HEK293 (cell line): ENCODE measurements around the gene ACVR1C.

Experiments used
- CTCF ChIA-PET: fragments of 350-600 bp; formaldehyde crosslinking; extraction: SDS; loops from one replicate; lab custom pipeline; 2021; ENCODE audit warnings: antibody characterized with exemption; lab: Yijun Ruan, JAX
- POLR2A ChIA-PET: fragments of 300-600 bp; formaldehyde crosslinking; extraction: SDS; loops from one replicate; lab custom pipeline; 2020; ENCODE audit warnings: antibody characterized with exemption, inconsistent platforms; lab: Yijun Ruan, JAX
- H3K27ac ChIP-seq: fragments of 200-500 bp; sonication (Bioruptor generic); 2 replicates; pipeline ENCODE4 v1.5.1; 2014; ENCODE audit warnings: low read depth, low read length, control low read depth, inconsistent platforms; ENCODE audit errors: extremely low read depth
- H3K36me3 ChIP-seq, 2 experiments: fragments of 200-500 bp in 1 of 2; sonication (Bioruptor generic) in 1 of 2; 1 replicate in 1 of 2; 2 replicates in 1 of 2; pipeline ENCODE4 v1.5.1; 2014 to 2017; ENCODE audit warnings: inconsistent platforms in 2 of 2, low read length in 2 of 2; ENCODE audit not compliant: control insufficient read depth in 2 of 2, insufficient read depth in 1 of 2
- H3K4me1 ChIP-seq: fragments of 200-500 bp; sonication (Bioruptor generic); 2 replicates; pipeline ENCODE4 v1.5.1; 2014; ENCODE audit warnings: mild to moderate bottlenecking, low read length, inconsistent platforms; ENCODE audit not compliant: control insufficient read depth, insufficient read depth
- H3K4me3 ChIP-seq: 2 replicates; pipeline ENCODE4 v1.5.1; 2011; ENCODE audit warnings: low read depth, mild to moderate bottlenecking, control low read depth, low read length, moderate library complexity
- H3K9me3 ChIP-seq: fragments of 200-500 bp; sonication (Bioruptor generic); 2 replicates; pipeline ENCODE4 v1.5.1; 2014; ENCODE audit warnings: low read depth, low read length, inconsistent platforms; ENCODE audit not compliant: control insufficient read depth, insufficient read depth
- BCL11B ChIP-seq: fragments of 450-650 bp; formaldehyde crosslinking; IDR thresholded peaks from 2 replicates; pipeline ENCODE4 v1.5.1; 2016; ENCODE audit warnings: low read depth, missing biosample characterization, missing genetic modification characterization
- HOXC10 ChIP-seq: sonication (generic); formaldehyde crosslinking; IDR thresholded peaks from 2 replicates; pipeline ENCODE4 v1.8.1; 2023; ENCODE audit warnings: mild to moderate bottlenecking, missing genetic modification reagents
- HOXD13 ChIP-seq: sonication (generic); formaldehyde crosslinking; IDR thresholded peaks from 2 replicates; pipeline ENCODE4 v1.8.0; 2022; ENCODE audit warnings: missing genetic modification reagents, borderline replicate concordance
- KLF7 ChIP-seq: fragments of 450-650 bp; formaldehyde crosslinking; IDR thresholded peaks from 2 replicates; pipeline ENCODE4 v1.5.1; 2016; ENCODE audit warnings: missing biosample characterization, missing genetic modification characterization, borderline replicate concordance
- OVOL3 ChIP-seq: fragments of 450-650 bp; formaldehyde crosslinking; IDR thresholded peaks from 2 replicates; pipeline ENCODE4 v1.5.1; 2016; ENCODE audit warnings: missing biosample characterization, missing genetic modification characterization
- PATZ1 ChIP-seq: fragments of 450-650 bp; formaldehyde crosslinking; IDR thresholded peaks from 2 replicates; pipeline ENCODE4 v1.5.1; 2016; ENCODE audit warnings: missing biosample characterization, missing genetic modification characterization
- PRDM10 ChIP-seq: fragments of 450-650 bp; formaldehyde crosslinking; IDR thresholded peaks from 2 replicates; pipeline ENCODE4 v1.5.1; 2016; ENCODE audit warnings: missing biosample characterization, missing genetic modification characterization
- SP7 ChIP-seq: fragments of 450-650 bp; formaldehyde crosslinking; IDR thresholded peaks from 2 replicates; pipeline ENCODE4 v1.5.1; 2016; ENCODE audit warnings: missing biosample characterization, missing genetic modification characterization
- ZBTB1 ChIP-seq: fragments of 450-650 bp; formaldehyde crosslinking; IDR thresholded peaks from 2 replicates; pipeline ENCODE4 v1.5.1; 2016; ENCODE audit warnings: missing biosample characterization, missing genetic modification characterization
- ZBTB10 ChIP-seq: fragments of 450-650 bp; formaldehyde crosslinking; IDR thresholded peaks from 2 replicates; pipeline ENCODE4 v1.5.1; 2016; ENCODE audit warnings: missing biosample characterization, missing genetic modification characterization
- ZBTB48 ChIP-seq: fragments of 450-650 bp; formaldehyde crosslinking; IDR thresholded peaks from 2 replicates; pipeline ENCODE4 v1.5.1; 2016; ENCODE audit warnings: missing biosample characterization, missing genetic modification characterization
- ZFP3 ChIP-seq: fragments of 450-650 bp; formaldehyde crosslinking; IDR thresholded peaks from 2 replicates; pipeline ENCODE4 v1.5.1; 2016; ENCODE audit warnings: low read depth, missing biosample characterization, missing genetic modification characterization
- ZNF324 ChIP-seq: fragments of 450-650 bp; formaldehyde crosslinking; IDR thresholded peaks from 2 replicates; pipeline ENCODE4 v1.5.1; 2016; ENCODE audit warnings: missing biosample characterization, missing genetic modification characterization
- ZNF48 ChIP-seq: fragments of 450-650 bp; formaldehyde crosslinking; IDR thresholded peaks from 2 replicates; pipeline ENCODE4 v1.5.1; 2016; ENCODE audit warnings: missing biosample characterization, missing genetic modification characterization
- ZNF488 ChIP-seq: fragments of 450-650 bp; formaldehyde crosslinking; IDR thresholded peaks from 2 replicates; pipeline ENCODE4 v1.5.1; 2016; ENCODE audit warnings: missing biosample characterization, missing genetic modification characterization
- ZNF510 ChIP-seq: fragments of 450-650 bp; formaldehyde crosslinking; IDR thresholded peaks from 2 replicates; pipeline ENCODE4 v1.5.1; 2018; ENCODE audit warnings: mild to moderate bottlenecking, missing genetic modification characterization, missing biosample characterization; ENCODE audit not compliant: insufficient replicate concordance
- ZNF530 ChIP-seq: fragments of 450-650 bp; formaldehyde crosslinking; IDR thresholded peaks from 2 replicates; pipeline ENCODE4 v1.5.1; 2016; ENCODE audit warnings: low read depth, missing biosample characterization, missing genetic modification characterization
- ZNF549 ChIP-seq: fragments of 450-650 bp; IDR thresholded peaks from 2 replicates; pipeline ENCODE4 v1.5.1; 2018; ENCODE audit warnings: missing biosample characterization, missing genetic modification characterization, mild to moderate bottlenecking, inconsistent platforms, moderate library complexity
- ZNF561 ChIP-seq: fragments of 450-650 bp; IDR thresholded peaks from 2 replicates; pipeline ENCODE4 v1.5.1; 2018; ENCODE audit warnings: missing biosample characterization, missing genetic modification characterization, borderline replicate concordance
- ZNF596 ChIP-seq: fragments of 450-650 bp; IDR thresholded peaks from 2 replicates; pipeline ENCODE4 v1.5.0; 2018; ENCODE audit warnings: missing biosample characterization, mild to moderate bottlenecking, missing genetic modification characterization, moderate library complexity
- ZNF670 ChIP-seq: fragments of 450-650 bp; formaldehyde crosslinking; IDR thresholded peaks from 2 replicates; pipeline ENCODE4 v1.5.1; 2016; ENCODE audit warnings: missing biosample characterization, missing genetic modification characterization, low read depth
- ZNF677 ChIP-seq: fragments of 450-650 bp; IDR thresholded peaks from 2 replicates; pipeline ENCODE4 v1.5.0; 2018; ENCODE audit warnings: missing biosample characterization, mild to moderate bottlenecking, missing genetic modification characterization, moderate library complexity
- ZNF692 ChIP-seq: fragments of 450-650 bp; formaldehyde crosslinking; IDR thresholded peaks from 2 replicates; pipeline ENCODE4 v1.5.1; 2016; ENCODE audit warnings: missing biosample characterization, missing genetic modification characterization
- ZNF768 ChIP-seq: fragments of 450-650 bp; formaldehyde crosslinking; IDR thresholded peaks from 2 replicates; pipeline ENCODE4 v1.5.1; 2018; ENCODE audit warnings: missing biosample characterization, mild to moderate bottlenecking, missing genetic modification characterization
- ZNF791 ChIP-seq: fragments of 450-650 bp; formaldehyde crosslinking; IDR thresholded peaks from 2 replicates; pipeline ENCODE4 v1.5.1; 2016; ENCODE audit warnings: missing biosample characterization, missing genetic modification characterization
- ZSCAN23 ChIP-seq: fragments of 450-650 bp; formaldehyde crosslinking; IDR thresholded peaks from 2 replicates; pipeline ENCODE4 v1.5.1; 2016; ENCODE audit warnings: missing biosample characterization, missing genetic modification characterization

Gene ACVR1C

GRCh38 chr2:157500334-157500733 lies 128.3 kb downstream of the ACVR1C start (continued):
- TF ChIP-seq ZNF791 (tag by site-specific recombination) (no peak), HOXC10 (CRISPR knock-in tag) (no peak), ZNF324 (tag by site-specific recombination) (no peak), SP7 (tag by site-specific recombination) (no peak), ZNF530 (no peak), OVOL3 (tag by site-specific recombination) (no peak), ZNF510 (tag by site-specific recombination) (no peak), ZNF670 (tag by site-specific recombination) (no peak), ZBTB1 (tag by site-specific recombination) (no peak), HOXD13 (CRISPR knock-in tag) (no peak), ZNF596 (tag by site-specific recombination) (no peak), ZNF549 (tag by site-specific recombination) (no peak)
- TF ChIP-seq, all 188 proteins: peak for 0

- ChIA-PET CTCF (interaction anchor here (0.9 to 2.1 kb wide), 3 partner anchors 10 to 1254 kb away, joined by 3 to 20 read pairs (median 3); no protein-coding TSS in a partner anchor), POLR2A (no interaction called here)
- Histone ChIP-seq H3K27ac (no peak overlapping the region), H3K36me3 (no peaks in the 10 kb centered on the region), H3K4me3 (no peak overlapping the region), H3K9me3 (no peaks in the 10 kb centered on the region), H3K4me1 (no peaks in the 10 kb centered on the region)
- TF ChIP-seq ZNF692 (tag by site-specific recombination) (no peak), ZSCAN23 (tag by site-specific recombination) (no peak), ZNF768 (tag by site-specific recombination) (no peak), ZBTB48 (tag by site-specific recombination) (no peak), ZBTB10 (tag by site-specific recombination) (no peak), ZNF561 (no peak), ZNF530 (no peak), BCL11B (tag by site-specific recombination) (no peak), ZNF488 (tag by site-specific recombination) (no peak), PATZ1 (tag by site-specific recombination) (no peak), ZNF677 (no peak), KLF7 (tag by site-specific recombination) (no peak), ZFP3 (tag by site-specific recombination) (no peak), ZNF48 (tag by site-specific recombination) (no peak), PRDM10 (tag by site-specific recombination) (no peak)
Observed at GRCh38 chr2:157498483-157498882, 130.2 kb downstream of the ACVR1C start.
